Stimulated activated CD4-positive, alpha-beta T cell treated with anti-CD3 and anti-CD28 coated beads, Interleukin-2, amount 100 ng/mL, for 4 hours (primary cell): ENCODE data around the gene FOSB.
"Not testable (repeated sequence)": the region's sequence is repeated elsewhere in the genome, so short reads cannot be mapped to it uniquely, and the experiment has no call there.

Source experiments
- DNase-seq: peaks from one replicate; pipeline ENCODE4 v3.0.0-alpha.2; 2020; ENCODE audit warnings: low read depth

FOSB gene

GRCh38 chr19:45506246-45506988 is 38.6 kb downstream of the FOSB start:
- peak; percentile 100 for DNase-seq

- peak; percentile 88 for DNase-seq
Measured at GRCh38 chr19:45506989-45507871, 39.4 kb downstream of the FOSB start, which contains the start of gene VASP. TSS of gene VASP (plus strand) at chr19:45507479. CDS start at chr19:45507772, 293 bp downstream.

- DNase-seq = no peak
Measured at GRCh38 chr19:45507872-45508416, 40.1 kb downstream of the FOSB start.

GRCh38 chr19:45508417-45508860 is 40.6 kb downstream of the FOSB start:
- DNase-seq = peak; percentile 47

GRCh38 chr19:45508861-45509691 is 41.3 kb downstream of the FOSB start:
- DNase-seq = no peak

- no peak for DNase-seq
Measured at GRCh38 chr19:45509692-45510015, 41.9 kb downstream of the FOSB start.

GRCh38 chr19:45510352-45510751 is 42.6 kb downstream of the FOSB start:
- not testable (repeated sequence) for DNase-seq

GRCh38 chr19:45511074-45511473 is 43.3 kb downstream of the FOSB start:
- no peak for DNase-seq

GRCh38 chr19:45512881-45513483 is 45.2 kb downstream of the FOSB start:
- no peak for DNase-seq

GRCh38 chr19:45514376-45515051 is 46.7 kb downstream of the FOSB start:
- no peak for DNase-seq

- DNase-seq = no peak
Measured at GRCh38 chr19:45515081-45515624, 47.4 kb downstream of the FOSB start.

GRCh38 chr19:45515807-45516401 is 48.1 kb downstream of the FOSB start:
- peak; percentile 49 for DNase-seq

- no peak for DNase-seq
Measured at GRCh38 chr19:45517238-45517637, 49.4 kb downstream of the FOSB start.

- DNase-seq = no peak
Measured at GRCh38 chr19:45517641-45518468, 50.1 kb downstream of the FOSB start.

GRCh38 chr19:45518469-45518826 is 50.7 kb downstream of the FOSB start:
- DNase-seq = no peak

- DNase-seq = no peak
Measured at GRCh38 chr19:45522010-45522941, 54.5 kb downstream of the FOSB start.

- DNase-seq = peak; percentile 42
Measured at GRCh38 chr19:45523642-45524256, 56.0 kb downstream of the FOSB start.
